ENCODE measurements around the gene SSBP1. TPM values are rescaled to one million over a fixed set of nuclear protein-coding genes. Genes with fewer than 3 reads are reported as not detected.

SSBP1 gene
- total and polyA plus RNA-seq, 2 experiments from 2014 or later: 200 to 294 TPM

GRCh38 chr7:141704112-141704511 is 34.0 kb upstream of the SSBP1 start:
- Histone ChIP-seq H3K4me1 (ENCODE audit: low read depth) (peaks cover 8% of the 10 kb centered on the region), H3K27me3 (no peaks in the 10 kb centered on the region), H3K36me3 (no peaks in the 10 kb centered on the region), H3K27ac (no peak overlapping the region), H3K4me3 (no peak overlapping the region), H3K9me3 (ENCODE audit: low read depth) (no peaks in the 10 kb centered on the region)
- no peak for DNase-seq (ENCODE audit: low read depth in 1 of 2, low spot score in 1 of 2)
- no peak for TF ChIP-seq CTCF (IDR thresholded peaks at IDR 0.05; ENCODE audit: low read depth, low read length)

- Histone ChIP-seq H3K27ac (no peak overlapping the region), H3K9me3 (ENCODE audit: low read depth) (no peaks in the 10 kb centered on the region), H3K27me3 (no peaks in the 10 kb centered on the region), H3K4me1 (ENCODE audit: low read depth) (peaks cover 8% of the 10 kb centered on the region), H3K4me3 (no peak overlapping the region), H3K36me3 (no peaks in the 10 kb centered on the region)
- DNase-seq (ENCODE audit: low read depth in 1 of 2, low spot score in 1 of 2): no peak
- TF ChIP-seq CTCF (IDR thresholded peaks at IDR 0.05; ENCODE audit: low read depth, low read length): no peak
Measured at GRCh38 chr7:141704741-141705140, 33.4 kb upstream of the SSBP1 start.

- Histone ChIP-seq H3K9me3 (ENCODE audit: low read depth) (no peaks in the 10 kb centered on the region), H3K27me3 (no peaks in the 10 kb centered on the region), H3K4me1 (ENCODE audit: low read depth) (peaks cover 8% of the 10 kb centered on the region), H3K36me3 (no peaks in the 10 kb centered on the region), H3K4me3 (no peak overlapping the region), H3K27ac (no peak overlapping the region)
- DNase-seq (ENCODE audit: low read depth in 1 of 2, low spot score in 1 of 2): no peak
- no peak for TF ChIP-seq CTCF (IDR thresholded peaks at IDR 0.05; ENCODE audit: low read depth, low read length)
Measured at GRCh38 chr7:141706239-141707064, 31.7 kb upstream of the SSBP1 start.

GRCh38 chr7:141708351-141708750 is 29.8 kb upstream of the SSBP1 start, which contains the start of gene WEE2:
WEE2 (plus strand) TSS chr7:141708353; CDS start chr7:141708759, 406 bp downstream.
- H3K27me3 ChIP-seq: no peaks in the 10 kb centered on the region
- H3K36me3 ChIP-seq: no peaks in the 10 kb centered on the region
- TF ChIP-seq CTCF (IDR thresholded peaks at IDR 0.05; ENCODE audit: low read depth, low read length): no peak
- no peak within 1 kb of the TSS for H3K27ac ChIP-seq
- H3K9me3 ChIP-seq (ENCODE audit: low read depth): no peaks in the 10 kb centered on the region
- DNase-seq (ENCODE audit: low read depth in 1 of 2, low spot score in 1 of 2): no peak
- no peak within 1 kb of the TSS for H3K4me3 ChIP-seq
- no peaks in the 10 kb centered on the region for H3K4me1 ChIP-seq (ENCODE audit: low read depth)

GRCh38 chr7:141709318-141709717 is 28.8 kb upstream of the SSBP1 start:
- H3K27me3 ChIP-seq: no peaks in the 10 kb centered on the region
- H3K4me1 ChIP-seq (ENCODE audit: low read depth): no peaks in the 10 kb centered on the region
- H3K36me3 ChIP-seq: no peaks in the 10 kb centered on the region
- no peak overlapping the region for H3K4me3 ChIP-seq
- DNase-seq (ENCODE audit: low read depth in 1 of 2, low spot score in 1 of 2): no peak
- H3K9me3 ChIP-seq (ENCODE audit: low read depth): no peaks in the 10 kb centered on the region
- no peak overlapping the region for H3K27ac ChIP-seq
- no peak for TF ChIP-seq CTCF (IDR thresholded peaks at IDR 0.05; ENCODE audit: low read depth, low read length)

All from cardiac muscle cell (in vitro differentiated cells and primary cell).